HUDEP-2 (cell line): Measurements from ENCODE around the gene PLCL1.
"Not testable (repeated sequence)": the region's sequence is repeated elsewhere in the genome, so short reads cannot be mapped to it uniquely, and the experiment has no call there.

Source experiments
- DNase-seq, 76 experiments: peaks; one replicate each; lab custom pipeline; 2025; ENCODE audit not compliant: unreplicated experiment in 76 of 76; lab: John Stamatoyannopoulos, UW

PLCL1 gene

DNA sequence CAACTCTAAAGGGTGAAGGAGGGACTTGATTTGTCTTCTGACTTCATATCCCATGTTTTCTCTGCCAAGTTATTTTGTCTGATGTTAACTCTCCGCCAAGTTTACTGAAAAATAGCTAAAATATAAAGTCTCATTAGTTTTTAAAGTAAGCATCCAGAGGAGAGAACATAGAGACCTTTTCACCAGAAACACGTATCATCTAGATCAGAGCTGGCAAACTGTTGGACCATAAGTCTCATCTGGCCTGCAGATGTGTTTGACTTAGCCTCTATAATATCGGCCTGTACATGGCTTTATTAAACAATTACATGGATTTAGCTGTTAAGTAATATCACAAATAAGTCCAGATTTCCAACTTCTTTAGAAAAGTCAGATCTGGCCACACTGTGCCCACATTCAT lies 182.6 kb downstream of the PLCL1 start:
- no peak for DNase-seq

DNA sequence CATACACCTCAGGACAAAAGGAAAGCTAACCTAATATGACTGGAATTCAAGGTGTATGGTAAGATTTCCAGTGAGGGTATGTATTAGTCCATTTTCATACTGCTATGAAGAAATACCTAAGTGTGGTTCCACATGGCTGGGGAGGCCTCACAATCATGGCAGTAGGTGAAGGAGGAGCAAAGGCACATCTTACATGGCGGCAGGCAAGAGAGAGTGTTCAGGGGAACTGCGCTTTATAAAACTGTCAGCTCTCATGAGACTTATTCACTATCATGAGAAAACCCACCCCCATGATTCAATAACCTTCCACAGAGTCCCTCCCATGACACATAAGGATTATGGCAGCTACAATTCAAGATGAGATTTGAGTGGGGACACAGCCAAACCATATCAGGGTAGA lies 186.0 kb downstream of the PLCL1 start:
- no peak for DNase-seq

DNA sequence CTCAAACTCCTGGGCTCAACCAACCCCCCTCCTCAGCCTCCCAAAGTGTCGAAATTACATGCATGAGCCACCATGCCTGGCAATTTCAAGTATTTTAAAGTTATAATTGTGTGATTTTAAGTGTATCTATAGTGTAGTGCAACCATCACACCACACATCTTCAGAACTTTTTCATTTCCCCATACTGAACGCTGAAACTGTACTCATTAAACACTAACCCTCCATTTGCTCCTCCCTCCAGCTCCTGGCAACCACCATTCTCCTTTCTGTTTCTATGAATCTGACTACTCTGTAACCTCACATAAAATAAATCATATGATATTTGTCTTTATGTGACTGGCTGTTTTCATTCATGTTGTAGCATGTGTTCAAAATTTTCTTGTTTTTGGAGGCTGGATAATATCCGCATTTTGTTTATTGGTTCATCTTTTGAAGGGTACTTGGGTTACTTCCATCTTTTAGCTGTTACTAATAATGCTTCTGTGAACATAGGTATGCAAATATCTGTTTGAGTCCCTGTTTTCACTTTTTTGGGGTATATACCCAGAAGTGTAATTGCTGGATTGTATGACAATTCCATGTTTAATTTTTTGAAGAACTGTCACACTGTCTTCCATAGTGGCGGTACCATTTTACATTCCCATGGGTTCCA lies 188.2 kb downstream of the PLCL1 start:
- no peak for DNase-seq

DNA sequence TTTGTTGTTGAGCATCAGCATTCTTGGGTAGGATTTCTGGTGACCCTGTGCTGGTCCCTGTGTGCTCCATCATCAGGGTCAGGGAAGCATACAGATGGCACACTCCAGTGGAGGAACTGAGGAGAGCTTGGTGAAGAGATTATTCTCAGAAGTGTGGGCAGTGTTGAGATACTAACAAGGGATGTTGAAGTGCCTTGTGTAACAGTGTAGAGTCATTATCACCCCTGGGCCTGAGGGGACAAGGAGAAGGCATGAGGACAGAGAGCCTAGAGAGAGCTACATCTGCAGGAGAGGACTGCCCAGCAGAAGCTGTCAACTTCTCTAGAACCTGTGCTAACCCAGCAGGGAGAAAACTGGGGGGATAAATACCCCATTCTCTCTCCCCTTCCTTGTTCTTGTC lies 189.0 kb downstream of the PLCL1 start:
- DNase-seq: no peak

DNA sequence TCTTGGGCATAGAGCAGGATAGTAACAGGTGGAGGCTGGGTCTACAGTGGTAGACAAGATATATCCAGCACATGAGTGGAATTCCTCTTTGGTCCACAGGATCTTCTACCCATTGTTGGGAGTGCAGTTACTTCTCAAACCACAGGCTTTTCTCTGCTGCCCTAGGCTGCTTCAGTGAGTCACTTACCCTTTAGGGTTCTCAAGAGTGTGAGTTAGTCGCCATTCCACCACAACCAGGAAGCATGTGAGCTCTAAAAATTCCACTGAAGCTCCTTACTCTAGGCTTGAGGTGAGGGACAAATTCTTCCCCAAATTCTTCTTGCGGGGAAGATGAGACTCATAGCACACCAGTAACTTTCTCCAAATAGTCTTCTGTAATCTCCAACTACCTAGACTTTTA lies 189.4 kb downstream of the PLCL1 start:
- no peak for DNase-seq

DNA sequence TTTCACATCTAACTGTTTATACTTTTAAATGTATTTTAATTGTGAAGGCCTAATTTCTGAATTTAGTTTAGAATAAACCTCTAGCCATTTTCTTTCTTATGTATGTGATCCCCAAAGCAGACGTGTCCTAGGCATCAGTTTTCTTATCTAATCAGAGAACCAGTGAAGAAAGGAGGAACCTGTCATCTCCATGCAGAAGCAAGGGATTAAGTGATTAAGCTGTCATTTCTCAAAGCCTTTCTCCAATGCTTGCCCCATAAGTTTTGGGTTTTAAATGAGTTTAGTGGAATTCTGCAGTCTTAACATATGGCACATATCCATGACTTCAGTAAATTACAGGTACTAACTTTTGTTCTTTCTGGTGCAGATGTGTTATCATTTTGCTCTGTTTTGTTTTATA lies 190.4 kb downstream of the PLCL1 start:
- DNase-seq: no peak

DNA sequence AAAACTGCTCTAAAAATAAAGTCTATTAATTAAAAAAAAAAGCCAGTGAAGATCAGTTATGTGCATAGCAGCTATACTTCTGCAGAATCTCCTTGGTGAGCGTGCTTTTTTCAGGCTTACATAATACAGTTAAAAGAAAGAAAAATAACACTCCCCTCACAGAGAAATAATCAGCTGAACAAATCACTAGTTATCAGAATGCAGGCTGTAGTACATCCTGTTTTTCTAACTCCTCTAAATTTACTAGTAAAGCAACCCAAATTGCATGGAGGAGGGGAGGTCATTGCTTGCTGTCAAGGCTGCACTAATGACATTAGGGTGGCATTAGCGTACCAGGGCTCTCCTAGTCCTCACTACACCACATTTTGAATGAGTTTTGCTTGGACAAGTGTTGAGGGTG lies 192.2 kb downstream of the PLCL1 start:
- DNase-seq: no peak

DNA sequence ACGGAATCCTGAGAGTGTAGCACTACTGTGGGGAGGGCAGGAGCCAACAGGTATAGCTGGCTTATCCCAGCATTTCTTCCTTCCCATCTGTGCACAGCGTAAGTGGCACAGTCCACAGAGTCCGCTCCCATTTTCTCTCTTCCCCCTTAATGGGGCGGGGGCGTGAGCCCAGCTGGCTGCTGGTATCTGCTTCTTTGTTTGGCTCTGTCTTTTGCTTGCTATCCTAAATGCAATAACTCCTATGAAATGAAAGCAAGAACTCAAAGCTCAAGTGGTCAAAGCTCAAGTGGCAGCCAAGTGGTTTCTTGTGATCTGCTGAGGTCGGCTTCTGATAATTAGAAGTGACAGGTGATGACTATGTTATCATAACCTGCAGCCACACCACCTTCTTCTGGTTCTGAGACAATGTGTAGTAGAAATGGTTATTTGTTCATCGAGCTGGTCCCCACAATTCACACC lies 192.7 kb downstream of the PLCL1 start:
- no peak for DNase-seq

DNA sequence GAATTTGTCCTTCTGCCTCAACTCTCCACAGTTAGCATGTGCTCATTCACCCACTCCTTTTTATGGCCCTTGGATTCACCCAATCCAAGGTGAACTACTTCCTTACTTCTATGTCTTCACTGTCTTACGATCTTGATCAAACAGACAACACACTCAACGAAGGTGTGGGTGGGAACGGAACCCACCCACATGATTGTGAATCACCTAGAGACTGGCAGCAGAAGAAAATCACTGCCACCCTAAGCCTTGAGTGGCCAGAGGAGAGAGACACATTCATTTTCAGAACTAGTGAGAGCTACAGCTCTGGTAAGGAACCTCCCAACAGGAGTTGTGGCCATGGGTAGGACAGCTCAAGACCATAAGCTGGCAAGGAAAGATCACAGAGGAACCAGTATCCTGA lies 194.3 kb downstream of the PLCL1 start:
- DNase-seq: no peak

DNA sequence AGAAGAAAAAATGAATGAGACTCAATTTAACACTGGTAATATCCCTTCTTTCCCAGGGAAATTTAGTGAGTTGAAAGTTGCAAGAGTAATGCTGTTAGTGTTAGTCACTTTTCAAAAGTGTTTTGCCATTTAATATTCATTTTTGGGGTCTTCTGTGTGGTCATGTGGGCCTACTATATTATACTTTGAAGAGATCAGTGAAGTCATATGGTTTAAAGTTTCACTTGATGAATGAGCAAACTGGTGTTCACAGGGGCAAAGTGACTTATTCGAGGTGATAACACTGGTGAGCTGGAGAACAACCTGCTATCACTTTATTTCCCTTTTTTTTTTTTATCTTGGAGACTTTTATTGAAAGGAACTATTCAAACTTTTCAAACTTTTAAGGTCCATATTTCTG lies 196.0 kb downstream of the PLCL1 start:
- DNase-seq: no peak

DNA sequence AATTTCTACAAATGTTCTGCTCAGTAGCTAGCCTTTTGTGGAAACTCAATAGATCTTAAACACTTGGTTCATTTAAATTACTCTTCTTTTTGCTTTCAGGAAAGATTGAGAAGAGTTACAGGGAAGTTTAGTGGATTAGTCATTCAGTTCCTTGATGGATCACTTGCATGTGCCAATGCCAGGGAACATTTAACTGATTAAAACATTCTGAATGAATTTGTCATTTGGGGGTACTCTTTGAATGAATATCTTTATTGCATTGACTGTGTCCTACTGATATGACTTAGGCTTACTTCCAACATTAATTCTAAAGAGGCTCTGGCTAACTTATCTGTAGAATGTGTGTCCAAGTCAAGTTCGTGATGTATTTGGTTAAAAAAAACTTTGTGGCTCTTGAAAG lies 199.8 kb downstream of the PLCL1 start:
- DNase-seq: no peak

DNA sequence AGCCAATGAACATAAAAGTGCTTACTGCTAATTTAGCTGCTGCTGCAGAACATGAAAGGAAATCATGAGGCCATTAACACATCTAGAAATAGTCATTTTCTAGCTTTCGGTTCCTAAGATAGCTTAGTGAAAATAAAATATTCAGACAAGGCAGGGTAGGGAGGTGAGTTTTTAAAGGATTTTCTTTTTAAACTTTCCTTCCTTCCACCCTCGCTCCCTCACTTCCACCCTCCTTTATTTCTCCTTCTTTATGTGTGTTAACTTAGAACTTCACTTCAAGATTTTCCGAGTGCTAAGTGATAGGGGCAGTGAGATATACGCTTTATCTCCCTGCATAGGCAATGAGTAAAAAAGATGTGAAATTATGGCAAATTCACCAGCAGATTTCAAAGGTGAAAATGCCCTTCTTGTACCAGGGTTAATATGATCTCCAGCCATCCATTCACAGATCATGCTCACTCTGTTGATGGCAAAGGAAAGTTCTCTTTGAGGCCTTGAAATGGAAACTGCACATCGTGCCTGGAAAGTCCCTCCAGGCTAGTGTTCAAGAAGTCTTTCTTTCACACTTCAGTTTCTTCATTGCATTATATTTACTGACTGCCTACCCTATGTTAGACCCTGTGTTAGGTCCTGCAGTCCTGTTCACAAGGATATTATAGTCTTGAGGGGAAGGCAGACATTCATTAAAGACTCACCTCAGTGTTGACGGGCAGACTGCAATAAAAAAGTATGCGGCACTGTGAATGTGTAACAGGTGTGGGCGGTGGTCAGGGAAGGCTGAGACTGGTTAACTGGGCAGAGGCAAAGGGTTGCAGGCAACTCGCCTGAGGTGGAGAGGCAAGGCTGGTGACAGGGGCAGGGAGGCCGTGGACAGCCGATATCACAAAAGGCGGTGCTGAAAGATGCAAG lies 200.8 kb downstream of the PLCL1 start:
- no peak for DNase-seq

DNA sequence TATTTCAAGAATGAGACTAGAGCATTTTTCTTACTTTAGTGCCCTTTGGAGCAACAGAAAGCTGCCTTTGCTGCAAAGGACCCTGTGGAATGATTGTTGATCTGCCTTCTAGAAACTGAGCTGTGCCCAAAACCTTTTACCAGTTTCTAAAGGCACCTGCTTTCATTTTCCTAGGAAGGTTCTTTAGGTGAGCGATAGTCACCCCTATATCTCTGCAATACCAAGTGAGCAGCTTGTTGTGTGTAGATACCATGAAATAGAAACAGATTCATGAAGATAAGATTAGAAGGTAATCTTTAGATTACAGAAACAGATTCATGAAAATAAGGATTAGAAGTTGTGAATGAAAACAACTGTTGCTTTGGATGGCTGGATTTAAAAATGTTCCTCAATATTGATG lies 202.3 kb downstream of the PLCL1 start:
- no peak for DNase-seq

DNA sequence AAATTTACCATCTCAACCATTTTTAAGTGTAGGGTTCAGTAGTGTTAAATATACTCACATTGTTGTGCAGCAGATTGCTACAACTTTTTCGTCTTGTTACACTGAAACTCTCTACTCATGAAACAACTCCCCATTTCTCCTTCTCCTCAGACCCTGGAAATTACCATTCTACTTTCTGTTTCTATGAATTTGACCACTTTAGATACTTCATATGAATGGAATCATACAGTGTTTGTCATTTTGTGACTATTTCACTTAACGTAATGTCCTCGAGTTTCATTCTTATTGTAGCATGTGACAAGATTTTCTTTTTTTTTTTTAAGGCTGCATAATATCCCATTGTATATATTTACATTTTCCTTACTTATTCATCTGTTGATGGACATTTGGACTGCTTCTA lies 203.8 kb downstream of the PLCL1 start:
- DNase-seq: no peak

DNA sequence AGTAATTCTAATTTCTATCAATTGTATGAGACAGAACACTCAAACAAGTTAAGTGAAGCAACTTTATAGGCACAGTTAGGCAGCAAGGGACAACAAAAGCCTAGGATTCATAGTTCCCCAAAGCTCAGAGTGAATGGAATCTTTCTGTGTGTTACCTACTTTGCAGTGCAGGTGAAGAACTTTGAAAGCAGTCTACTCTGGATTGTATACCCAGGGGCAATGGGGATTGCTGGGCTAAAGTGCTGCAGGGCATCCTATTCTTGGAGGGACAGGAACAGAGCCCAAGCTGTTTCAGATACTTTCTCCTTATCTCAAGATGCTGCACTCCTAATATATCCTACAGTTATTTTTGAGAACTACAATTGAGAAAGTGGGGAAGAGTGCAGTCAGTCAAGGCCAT lies 207.6 kb downstream of the PLCL1 start:
- no peak for DNase-seq

DNA sequence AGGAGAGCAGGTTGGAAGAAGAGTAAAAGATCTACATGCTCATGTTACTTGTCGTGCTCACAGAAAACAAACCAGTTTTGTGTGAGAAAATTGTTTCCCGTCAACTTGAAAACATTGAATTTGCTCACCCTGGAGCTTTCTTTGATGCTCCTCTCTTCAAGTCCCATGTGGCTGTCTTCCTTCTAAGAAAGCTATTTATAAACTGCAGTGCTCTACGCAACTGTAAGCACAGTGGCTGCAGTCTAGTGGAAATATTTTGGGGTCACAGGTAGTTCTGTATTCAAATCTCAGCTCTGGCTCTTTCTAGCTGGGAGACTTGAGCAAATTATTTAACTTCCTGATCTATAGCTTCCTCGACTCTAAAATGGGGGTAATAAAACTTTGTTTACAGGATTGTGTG lies 211.8 kb downstream of the PLCL1 start:
- no peak for DNase-seq

DNA sequence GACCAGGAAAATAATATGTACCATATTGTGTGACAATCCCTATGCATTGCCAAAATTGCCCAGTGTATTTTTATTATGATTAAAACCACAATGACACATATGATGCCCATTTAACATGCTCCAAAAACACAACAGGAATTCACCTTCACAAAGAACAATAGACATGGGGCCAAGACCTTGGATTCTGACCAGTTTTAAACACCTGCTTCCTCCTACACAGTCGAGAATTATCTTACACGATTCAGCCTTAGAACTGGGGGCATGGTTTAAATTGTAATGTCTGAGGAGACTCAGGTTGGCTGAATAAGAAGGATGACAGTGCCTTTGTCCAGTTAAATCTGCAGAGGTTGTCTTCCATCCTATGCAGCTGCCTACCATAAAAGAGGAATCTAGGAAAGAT lies 212.7 kb downstream of the PLCL1 start:
- no peak for DNase-seq

DNA sequence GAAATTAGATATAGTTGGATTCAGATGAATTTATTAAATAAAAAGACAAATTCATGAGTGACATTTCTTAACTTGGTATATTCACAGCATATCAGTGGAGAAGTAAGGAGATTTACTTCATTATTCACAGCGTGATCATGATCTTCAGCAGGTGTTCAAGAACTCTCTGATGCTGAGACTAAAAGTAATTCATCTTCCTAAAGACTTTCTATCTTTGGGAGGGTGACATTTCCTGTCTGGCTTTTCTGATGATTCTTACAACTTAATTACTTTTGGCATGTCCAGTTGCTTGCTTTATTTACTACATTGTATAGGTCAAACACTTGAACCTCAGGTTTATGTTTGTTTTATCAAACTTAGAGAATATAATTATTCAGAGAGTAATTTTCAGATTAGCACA lies 224.6 kb downstream of the PLCL1 start:
- DNase-seq: no peak

DNA sequence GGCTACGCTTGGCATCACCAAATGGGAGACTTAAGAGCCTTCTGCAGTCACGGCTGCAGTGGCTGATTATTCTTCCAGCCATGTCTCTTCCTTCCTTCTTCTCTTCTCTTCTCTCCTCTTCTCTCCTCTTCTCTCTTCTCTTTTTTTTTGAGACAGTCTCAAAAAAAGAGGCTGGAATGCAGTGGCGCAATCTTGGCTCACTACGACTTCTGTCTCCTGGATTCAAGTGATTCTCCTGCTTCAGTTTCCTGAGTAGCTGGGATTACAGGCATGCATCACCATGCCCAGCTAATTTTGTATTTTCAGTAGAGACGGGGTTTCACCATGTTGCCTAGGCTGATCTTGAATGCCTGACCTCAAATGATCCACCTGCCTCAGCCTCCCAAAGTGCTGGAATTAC lies 225.2 kb downstream of the PLCL1 start:
- not testable (repeated sequence) for DNase-seq

DNA sequence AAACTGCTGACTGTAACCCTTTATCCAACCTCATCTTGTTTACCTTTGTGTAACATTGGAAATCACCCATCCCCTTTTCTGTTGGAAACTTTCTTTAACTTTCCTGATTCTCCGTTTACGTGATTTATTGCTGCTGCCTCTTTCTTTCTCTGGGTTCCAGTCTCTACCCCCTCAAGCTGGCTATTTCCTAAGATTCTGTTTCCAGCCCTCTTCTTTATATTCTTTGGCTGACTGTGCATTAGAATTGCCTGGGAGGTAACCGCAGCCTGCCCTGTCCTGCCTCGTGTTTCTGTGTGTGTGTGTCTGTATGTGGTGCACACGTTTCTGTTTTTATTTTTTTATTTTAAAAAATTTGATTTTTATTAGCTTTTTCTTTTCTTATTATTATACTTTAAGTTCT lies 229.2 kb downstream of the PLCL1 start:
- no peak for DNase-seq

DNA sequence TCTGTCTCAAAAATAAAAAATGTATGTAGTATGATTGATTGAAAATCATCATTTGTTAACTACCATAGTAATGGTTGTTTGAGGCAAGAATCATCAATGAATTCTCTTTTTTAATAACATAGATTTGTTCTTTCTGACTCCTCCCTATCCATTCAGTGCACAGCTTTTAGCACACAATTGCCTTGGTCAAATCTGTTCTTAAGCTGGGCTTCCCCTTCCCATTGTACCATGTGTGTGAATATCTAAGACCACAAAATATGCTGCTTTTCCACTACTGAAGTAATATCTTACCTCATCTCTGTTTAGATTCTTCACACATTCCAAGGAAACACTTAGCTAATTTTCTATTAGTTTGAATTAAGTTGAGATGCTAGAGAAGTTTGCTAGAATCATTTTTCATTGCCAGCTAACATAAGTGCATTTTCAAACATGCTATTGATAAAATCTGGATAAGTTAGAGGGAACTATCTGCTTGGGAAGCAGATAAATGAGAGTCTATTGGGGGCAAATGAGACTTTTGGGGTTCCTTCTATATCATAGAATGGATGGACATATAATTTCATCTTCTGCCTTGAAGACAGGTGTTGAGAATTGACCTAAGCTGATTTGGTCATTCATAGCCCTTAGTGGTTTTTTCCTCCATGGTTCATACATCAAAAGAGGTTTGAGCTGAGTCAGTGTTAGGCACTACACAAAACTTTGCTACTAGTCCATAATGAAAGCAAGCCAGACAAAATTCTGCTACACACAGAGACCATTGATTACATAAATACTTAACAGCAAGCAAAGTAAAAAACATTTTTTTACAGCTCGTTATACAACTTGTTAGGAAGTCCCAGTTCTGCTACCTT lies 231.9 kb downstream of the PLCL1 start:
- DNase-seq: no peak
